ENCODE data around the gene NOTO.

DNA sequence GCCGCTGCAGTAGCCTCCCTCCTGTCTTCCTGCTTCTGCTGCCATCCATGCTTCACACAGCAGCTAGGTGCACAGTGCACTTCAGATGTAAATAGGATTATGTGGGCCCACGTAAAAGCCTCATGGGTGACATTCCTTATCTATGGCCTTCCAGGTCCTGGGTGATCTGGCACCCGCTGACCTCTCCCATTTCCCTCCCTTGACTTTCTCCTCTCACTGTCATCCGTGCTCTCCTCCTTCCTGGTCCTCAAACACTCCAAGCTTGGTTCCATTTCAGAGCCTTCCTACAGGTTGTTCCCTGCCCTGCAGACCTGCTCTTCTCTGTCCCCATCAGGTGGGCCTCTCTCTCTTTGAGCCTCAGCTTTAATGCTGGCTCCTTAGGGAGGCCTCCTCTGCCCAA is 7.6 kb downstream of the NOTO start:
- TF ChIP-seq GATA2 (IDR thresholded peaks at IDR 0.05; ENCODE audit: low read depth, low read length) (no peak), GATA3 (IDR thresholded peaks at IDR 0.05; ENCODE audit: low read depth, low read length) (no peak)

All from SH-SY5Y (cell line).